RKO (cell line): ENCODE measurements around the gene PPP4C.
"Not testable (repeated sequence)": the region's sequence is repeated elsewhere in the genome, so short reads cannot be mapped to it uniquely, and the experiment has no call there.

Source experiments
- DNase-seq: peaks from one replicate; pipeline ENCODE4 v3.0.0-alpha.2; 2016; ENCODE audit warnings: low spot score

The PPP4C gene

GRCh38 chr16:30075503-30076275, at the start of gene PPP4C:
Gene PPP4C, plus strand, starts transcription at chr16:30075994. Its CDS starts 384 bp downstream, at chr16:30076378.
- DNase-seq, result peak; percentile 93

GRCh38 chr16:30026449-30026848, 49.3 kb upstream of the PPP4C start:
- DNase-seq, result no peak

GRCh38 chr16:30027588-30028437, 48.0 kb upstream of the PPP4C start:
- DNase-seq, result no peak

GRCh38 chr16:30028438-30029076, 47.2 kb upstream of the PPP4C start:
- DNase-seq, result peak; percentile 36

GRCh38 chr16:30030011-30030685, 45.6 kb upstream of the PPP4C start:
- DNase-seq, result no peak

- no peak for DNase-seq
Observed at GRCh38 chr16:30030841-30031413, 44.9 kb upstream of the PPP4C start, which contains the start of gene TLCD3B. Gene TLCD3B, minus strand, starts transcription at chr16:30031271. Its CDS starts 744 bp downstream, at chr16:30030527.

GRCh38 chr16:30031477-30031918, 44.3 kb upstream of the PPP4C start:
- no peak for DNase-seq

GRCh38 chr16:30032083-30032819, 43.5 kb upstream of the PPP4C start:
- DNase-seq, result peak; percentile 65

GRCh38 chr16:30033270-30033669, 42.5 kb upstream of the PPP4C start:
- no peak for DNase-seq

GRCh38 chr16:30040221-30040620, 35.6 kb upstream of the PPP4C start:
- DNase-seq, result no peak

- DNase-seq, result not testable (repeated sequence)
Observed at GRCh38 chr16:30040690-30041089, 35.1 kb upstream of the PPP4C start.

GRCh38 chr16:30041841-30042240, 34.0 kb upstream of the PPP4C start:
- peak; percentile 52 for DNase-seq

GRCh38 chr16:30046178-30046577, 29.6 kb upstream of the PPP4C start:
- no peak for DNase-seq

GRCh38 chr16:30046588-30046987, 29.2 kb upstream of the PPP4C start:
- DNase-seq, result no peak

GRCh38 chr16:30049871-30050270, 25.9 kb upstream of the PPP4C start:
- no peak for DNase-seq

GRCh38 chr16:30051518-30051917, 24.3 kb upstream of the PPP4C start:
- DNase-seq, result peak; percentile 70

- DNase-seq, result peak; percentile 93
Observed at GRCh38 chr16:30052671-30053372, 23.0 kb upstream of the PPP4C start.

- DNase-seq, result peak; percentile 80
Observed at GRCh38 chr16:30053376-30054015, 22.3 kb upstream of the PPP4C start.

- DNase-seq, result no peak
Observed at GRCh38 chr16:30054451-30054850, 21.3 kb upstream of the PPP4C start.
